Activated naive CD8-positive, alpha-beta T cell treated with anti-CD3 and anti-CD28 coated beads, Interleukin-2, amount 50 U/mL, for 24 hours (primary cell): Measurements from ENCODE around the gene TGM5.

Experiments
- ATAC-seq: fragments of 150-1000 bp; cut with Tn5 transposase; one replicate; pipeline ENCODE4 v1.10.0; 2021
- DNase-seq: peaks from one replicate; pipeline ENCODE4 v3.0.0; 2021
- H3K27ac Mint-ChIP-seq: one replicate; pipeline ENCODE4 v1.8.0; 2021; ENCODE audit warnings: mild to moderate bottlenecking, mixed read lengths
- H3K27me3 Mint-ChIP-seq: one replicate; pipeline ENCODE4 v1.8.0; 2021; ENCODE audit warnings: mixed read lengths
- H3K36me3 Mint-ChIP-seq: one replicate; pipeline ENCODE4 v1.8.0; 2021; ENCODE audit warnings: low read depth, mixed read lengths
- H3K4me1 Mint-ChIP-seq: one replicate; pipeline ENCODE4 v1.8.0; 2021; ENCODE audit warnings: mixed read lengths
- H3K4me3 Mint-ChIP-seq: one replicate; pipeline ENCODE4 v1.8.0; 2021; ENCODE audit warnings: mild to moderate bottlenecking, moderate library complexity, mixed read lengths
- H3K9me3 Mint-ChIP-seq: one replicate; pipeline ENCODE4 v1.8.0; 2021; ENCODE audit warnings: mixed read lengths

TGM5 gene

GRCh38 chr15:43190178-43190577, 76.5 kb downstream of the TGM5 start:
- Mint-ChIP-seq H3K9me3 (no peaks in the 10 kb centered on the region), H3K27me3 (no peaks in the 10 kb centered on the region), H3K4me1 (peaks cover 17% of the 10 kb centered on the region), H3K27ac (no peak overlapping the region), H3K36me3 (peaks cover 25% of the 10 kb centered on the region), H3K4me3 (no peak overlapping the region)
- DNase-seq (no peak), ATAC-seq (no peak)

GRCh38 chr15:43189296-43189695, 77.4 kb downstream of the TGM5 start:
- no peak overlapping the region for H3K27ac Mint-ChIP-seq
- ATAC-seq = no peak
- H3K9me3 Mint-ChIP-seq = no peaks in the 10 kb centered on the region
- H3K36me3 Mint-ChIP-seq = peaks cover 21% of the 10 kb centered on the region
- peaks cover 17% of the 10 kb centered on the region for H3K4me1 Mint-ChIP-seq
- no peak overlapping the region for H3K4me3 Mint-ChIP-seq
- no peak for DNase-seq
- H3K27me3 Mint-ChIP-seq = no peaks in the 10 kb centered on the region

DNA sequence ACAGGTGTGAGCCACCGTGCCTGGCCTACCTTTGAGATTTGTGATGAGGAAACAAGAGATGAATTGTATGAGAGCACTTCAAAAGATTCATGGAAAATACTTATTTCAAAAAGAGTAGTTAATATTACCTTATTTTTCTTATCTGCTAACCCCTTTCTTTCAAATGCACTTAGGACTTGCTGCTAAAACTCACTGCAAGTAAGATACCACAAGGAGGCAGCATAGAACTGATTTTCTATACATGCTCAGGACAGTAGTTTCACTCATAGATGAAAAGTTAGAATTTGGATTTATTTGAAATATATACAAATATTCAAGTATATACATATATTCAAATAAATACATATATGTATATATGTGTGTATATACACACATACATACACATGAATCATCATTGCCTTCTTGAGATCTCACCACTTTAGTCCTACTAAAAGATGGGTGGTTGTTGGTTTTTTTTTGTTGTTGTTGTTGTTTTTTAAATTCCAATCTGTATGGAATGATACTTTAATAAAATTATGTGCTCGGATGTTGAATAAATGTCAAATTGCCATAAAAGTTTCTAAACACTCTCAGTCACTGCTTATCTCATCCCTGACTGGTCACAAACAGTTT, 79.1 kb downstream of the TGM5 start:
- Mint-ChIP-seq H3K36me3 (peaks cover 17% of the 10 kb centered on the region), H3K27ac (no peak overlapping the region), H3K4me3 (no peak overlapping the region), H3K4me1 (peaks cover 17% of the 10 kb centered on the region), H3K27me3 (no peaks in the 10 kb centered on the region), H3K9me3 (no peaks in the 10 kb centered on the region)
- ATAC-seq = no peak
- DNase-seq = no peak

- Mint-ChIP-seq H3K4me1 (peaks cover 19% of the 10 kb centered on the region), H3K27me3 (no peaks in the 10 kb centered on the region), H3K9me3 (no peaks in the 10 kb centered on the region), H3K36me3 (peaks cover 10% of the 10 kb centered on the region), H3K27ac (peak overlapping the region; percentile 93), H3K4me3 (peak overlapping the region; percentile 94)
- ATAC-seq (peak; percentile 33), DNase-seq (no peak)
Measured at GRCh38 chr15:43186003-43186353, 80.8 kb downstream of the TGM5 start.

GRCh38 chr15:43185157-43186002, 81.3 kb downstream of the TGM5 start, which contains the start of gene CCNDBP1:
CCNDBP1 (plus strand) TSS chr15:43185403; CDS start chr15:43185499, 96 bp downstream.
- peak; percentile 98 for ATAC-seq
- Mint-ChIP-seq H3K27me3 (no peaks in the 10 kb centered on the region), H3K4me1 (peaks cover 19% of the 10 kb centered on the region), H3K9me3 (no peaks in the 10 kb centered on the region), H3K27ac (peak within 1 kb of the TSS; percentile 93), H3K36me3 (peaks cover 10% of the 10 kb centered on the region), H3K4me3 (peak within 1 kb of the TSS; percentile 94)
- peak; percentile 93 for DNase-seq

DNA sequence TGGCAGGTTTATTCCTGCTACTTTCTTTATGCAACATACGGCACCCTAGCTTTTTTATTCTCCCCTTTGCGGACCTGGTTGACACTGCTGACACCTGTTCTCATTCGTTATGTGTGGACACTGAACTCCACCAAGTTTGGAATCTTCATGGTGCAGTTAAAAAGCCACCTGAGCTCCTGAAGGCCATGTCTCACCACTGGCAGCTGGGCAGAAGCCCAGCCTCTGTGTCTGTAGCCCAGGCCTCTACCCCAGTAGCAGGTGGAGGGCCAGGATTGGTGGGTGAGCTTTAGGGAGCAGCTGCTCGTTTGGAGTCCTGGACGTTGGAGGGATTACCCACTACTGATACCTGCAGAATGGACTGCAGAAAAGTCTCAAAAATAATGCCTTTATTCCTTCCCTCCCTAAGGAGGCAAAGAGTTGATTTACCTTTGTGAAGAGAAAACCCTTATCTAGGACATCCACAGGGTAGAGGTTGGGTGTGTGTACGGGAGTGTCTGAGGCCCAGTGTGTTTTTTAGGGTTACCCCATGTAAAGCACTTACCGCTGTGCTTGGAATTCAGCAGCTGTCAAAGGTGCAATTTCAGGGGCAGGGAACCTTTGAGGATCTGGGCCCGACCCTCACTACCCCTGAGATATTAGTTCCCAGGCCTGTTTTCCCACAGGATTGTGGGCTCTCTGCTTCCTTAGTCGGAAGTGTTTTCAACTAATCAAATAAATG, 82.2 kb downstream of the TGM5 start:
- Mint-ChIP-seq H3K9me3 (no peaks in the 10 kb centered on the region), H3K36me3 (peaks cover 10% of the 10 kb centered on the region), H3K4me1 (peaks cover 19% of the 10 kb centered on the region), H3K4me3 (peak overlapping the region; percentile 94), H3K27ac (peak overlapping the region; percentile 93), H3K27me3 (no peaks in the 10 kb centered on the region)
- DNase-seq = no peak
- ATAC-seq = no peak

DNA sequence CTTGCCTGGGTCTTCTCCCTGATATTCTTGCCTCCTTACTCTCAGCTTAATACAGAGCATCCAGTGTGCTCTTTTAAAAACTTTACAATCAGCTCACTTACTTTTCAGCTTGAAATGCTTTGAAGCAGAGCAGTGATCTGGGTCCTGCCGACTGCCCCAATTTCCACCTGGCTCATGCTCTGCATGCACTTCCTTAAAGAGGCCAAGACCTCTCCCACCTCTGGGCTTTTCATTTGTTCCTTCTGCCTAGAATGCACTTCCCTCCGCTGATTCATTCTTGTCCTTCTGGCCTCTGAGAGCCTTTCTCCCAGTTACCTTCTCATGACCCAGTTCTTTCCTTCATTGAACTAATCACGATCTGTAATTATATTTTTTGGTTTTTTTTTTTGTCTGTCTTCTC, 83.5 kb downstream of the TGM5 start:
- Mint-ChIP-seq H3K36me3 (peaks cover 5% of the 10 kb centered on the region), H3K9me3 (no peaks in the 10 kb centered on the region), H3K4me1 (peaks cover 15% of the 10 kb centered on the region), H3K27me3 (no peaks in the 10 kb centered on the region), H3K4me3 (no peak overlapping the region), H3K27ac (no peak overlapping the region)
- no peak for DNase-seq
- ATAC-seq = no peak
